ENCODE data around the gene C1QA.

Gene C1QA

GRCh38 chr1:22602060-22602740 is 34.2 kb upstream of the C1QA start:
- no peak overlapping the region for H3K4me3 Mint-ChIP-seq

GRCh38 chr1:22606161-22606560 is 30.3 kb upstream of the C1QA start:
- no peak overlapping the region for H3K4me3 Mint-ChIP-seq
- no peak overlapping the region for H3K27ac Mint-ChIP-seq
- H3K27me3 Mint-ChIP-seq: peaks cover 78% of the 10 kb centered on the region
- H3K36me3 Mint-ChIP-seq: no peaks in the 10 kb centered on the region
- H3K4me1 Mint-ChIP-seq: no peaks in the 10 kb centered on the region
- no peak for ATAC-seq
- H3K9me3 Mint-ChIP-seq: no peaks in the 10 kb centered on the region

More at GRCh38 chr1:22602060-22602740, 34.2 kb upstream of the C1QA start:
- H3K4me1 Mint-ChIP-seq: no peaks in the 10 kb centered on the region
- H3K9me3 Mint-ChIP-seq: no peaks in the 10 kb centered on the region
- H3K27me3 Mint-ChIP-seq: peaks cover 55% of the 10 kb centered on the region
- peak; percentile 21 for ATAC-seq
- H3K36me3 Mint-ChIP-seq: no peaks in the 10 kb centered on the region
- H3K27ac Mint-ChIP-seq: no peak overlapping the region

GRCh38 chr1:22607154-22607553 is 29.3 kb upstream of the C1QA start:
- H3K4me3 Mint-ChIP-seq: no peak overlapping the region
- no peaks in the 10 kb centered on the region for H3K4me1 Mint-ChIP-seq
- no peaks in the 10 kb centered on the region for H3K36me3 Mint-ChIP-seq
- no peak overlapping the region for H3K27ac Mint-ChIP-seq
- H3K27me3 Mint-ChIP-seq: peaks cover 84% of the 10 kb centered on the region
- no peaks in the 10 kb centered on the region for H3K9me3 Mint-ChIP-seq
- no peak for ATAC-seq

GRCh38 chr1:22608361-22608760 is 28.1 kb upstream of the C1QA start:
- no peak overlapping the region for H3K4me3 Mint-ChIP-seq
- H3K27me3 Mint-ChIP-seq: peaks cover 72% of the 10 kb centered on the region
- H3K9me3 Mint-ChIP-seq: no peaks in the 10 kb centered on the region
- no peak for ATAC-seq
- H3K36me3 Mint-ChIP-seq: no peaks in the 10 kb centered on the region
- no peak overlapping the region for H3K27ac Mint-ChIP-seq
- no peaks in the 10 kb centered on the region for H3K4me1 Mint-ChIP-seq

GRCh38 chr1:22609291-22609690 is 27.1 kb upstream of the C1QA start:
- Mint-ChIP-seq H3K9me3 (no peaks in the 10 kb centered on the region), H3K4me1 (no peaks in the 10 kb centered on the region), H3K27me3 (peaks cover 70% of the 10 kb centered on the region), H3K27ac (no peak overlapping the region), H3K36me3 (no peaks in the 10 kb centered on the region), H3K4me3 (no peak overlapping the region)
- no peak for ATAC-seq

- Mint-ChIP-seq H3K9me3 (no peaks in the 10 kb centered on the region), H3K27me3 (peaks cover 71% of the 10 kb centered on the region), H3K4me1 (no peaks in the 10 kb centered on the region), H3K27ac (no peak overlapping the region), H3K4me3 (no peak overlapping the region), H3K36me3 (no peaks in the 10 kb centered on the region)
- ATAC-seq: no peak
These were observed 24.9 kb upstream of the C1QA start for GRCh38 chr1:22611530-22611947.

- ATAC-seq: no peak
- Mint-ChIP-seq H3K4me1 (no peaks in the 10 kb centered on the region), H3K4me3 (no peak overlapping the region), H3K9me3 (no peaks in the 10 kb centered on the region), H3K27ac (no peak overlapping the region), H3K27me3 (peaks cover 76% of the 10 kb centered on the region), H3K36me3 (no peaks in the 10 kb centered on the region)
These were observed 23.5 kb upstream of the C1QA start for GRCh38 chr1:22612671-22613571.

- Mint-ChIP-seq H3K27me3 (peaks cover 76% of the 10 kb centered on the region), H3K4me1 (no peaks in the 10 kb centered on the region), H3K36me3 (no peaks in the 10 kb centered on the region), H3K4me3 (no peak overlapping the region), H3K27ac (no peak overlapping the region), H3K9me3 (no peaks in the 10 kb centered on the region)
- ATAC-seq: no peak
These were observed 22.9 kb upstream of the C1QA start for GRCh38 chr1:22613572-22613918.

GRCh38 chr1:22613951-22614350 is 22.5 kb upstream of the C1QA start:
- no peak for ATAC-seq
- no peaks in the 10 kb centered on the region for H3K9me3 Mint-ChIP-seq
- H3K4me1 Mint-ChIP-seq: no peaks in the 10 kb centered on the region
- H3K4me3 Mint-ChIP-seq: no peak overlapping the region
- H3K36me3 Mint-ChIP-seq: no peaks in the 10 kb centered on the region
- peaks cover 76% of the 10 kb centered on the region for H3K27me3 Mint-ChIP-seq
- H3K27ac Mint-ChIP-seq: no peak overlapping the region

- H3K27ac Mint-ChIP-seq: no peak overlapping the region
- no peak overlapping the region for H3K4me3 Mint-ChIP-seq
- H3K9me3 Mint-ChIP-seq: no peaks in the 10 kb centered on the region
- no peaks in the 10 kb centered on the region for H3K36me3 Mint-ChIP-seq
- no peaks in the 10 kb centered on the region for H3K4me1 Mint-ChIP-seq
- ATAC-seq: no peak
- H3K27me3 Mint-ChIP-seq: peaks cover 70% of the 10 kb centered on the region
These were observed 20.5 kb upstream of the C1QA start for GRCh38 chr1:22615886-22616285.

- H3K27me3 Mint-ChIP-seq: peaks cover 63% of the 10 kb centered on the region
These were observed 19.9 kb upstream of the C1QA start for GRCh38 chr1:22616571-22616970.

GRCh38 chr1:22618056-22618455 is 18.4 kb upstream of the C1QA start:
- no peak for ATAC-seq
- peaks cover 69% of the 10 kb centered on the region for H3K27me3 Mint-ChIP-seq
- no peak overlapping the region for H3K27ac Mint-ChIP-seq
- no peak overlapping the region for H3K4me3 Mint-ChIP-seq
- no peaks in the 10 kb centered on the region for H3K4me1 Mint-ChIP-seq
- H3K9me3 Mint-ChIP-seq: no peaks in the 10 kb centered on the region
- no peaks in the 10 kb centered on the region for H3K36me3 Mint-ChIP-seq

More at GRCh38 chr1:22616571-22616970, 19.9 kb upstream of the C1QA start:
- H3K4me1 Mint-ChIP-seq: no peaks in the 10 kb centered on the region
- no peak overlapping the region for H3K4me3 Mint-ChIP-seq
- H3K36me3 Mint-ChIP-seq: no peaks in the 10 kb centered on the region
- H3K9me3 Mint-ChIP-seq: no peaks in the 10 kb centered on the region
- H3K27ac Mint-ChIP-seq: no peak overlapping the region
- no peak for ATAC-seq

GRCh38 chr1:22619252-22619651 is 17.2 kb upstream of the C1QA start:
- no peaks in the 10 kb centered on the region for H3K36me3 Mint-ChIP-seq
- H3K9me3 Mint-ChIP-seq: no peaks in the 10 kb centered on the region
- no peak for ATAC-seq
- peaks cover 77% of the 10 kb centered on the region for H3K27me3 Mint-ChIP-seq
- no peak overlapping the region for H3K4me3 Mint-ChIP-seq
- H3K27ac Mint-ChIP-seq: no peak overlapping the region
- no peaks in the 10 kb centered on the region for H3K4me1 Mint-ChIP-seq

- H3K4me3 Mint-ChIP-seq: no peak overlapping the region
- H3K27ac Mint-ChIP-seq: no peak overlapping the region
- H3K36me3 Mint-ChIP-seq: no peaks in the 10 kb centered on the region
- no peak for ATAC-seq
- H3K9me3 Mint-ChIP-seq: no peaks in the 10 kb centered on the region
- H3K4me1 Mint-ChIP-seq: no peaks in the 10 kb centered on the region
- H3K27me3 Mint-ChIP-seq: peaks cover 77% of the 10 kb centered on the region
These were observed 16.6 kb upstream of the C1QA start for GRCh38 chr1:22619798-22620197.

GRCh38 chr1:22621761-22622160 is 14.7 kb upstream of the C1QA start:
- Mint-ChIP-seq H3K36me3 (no peaks in the 10 kb centered on the region), H3K27ac (no peak overlapping the region), H3K4me1 (no peaks in the 10 kb centered on the region), H3K9me3 (no peaks in the 10 kb centered on the region), H3K27me3 (peaks cover 70% of the 10 kb centered on the region), H3K4me3 (no peak overlapping the region)
- ATAC-seq: no peak

Data from stimulated activated memory B cell treated with anti-CD40 and anti-IgM and Interleukin-4, amounts not matched to agents 10 μg/mL and 1 μg/mL and 100 μg/mL, for 72 hours (primary cell).